Activated T-helper 9 cell treated with anti-CD3 and anti-CD28 coated beads, Interleukin-2, amount 50 U/mL, for 16 hours (primary cell): ENCODE results near the gene HELZ.
"Not testable (repeated sequence)": the region's sequence is repeated elsewhere in the genome, so short reads cannot be mapped to it uniquely, and the experiment has no call there.

Experiments
- DNase-seq: peaks from one replicate; pipeline ENCODE4 v3.0.0-alpha.2; 2020; ENCODE audit warnings: low read depth

Gene HELZ

DNA sequence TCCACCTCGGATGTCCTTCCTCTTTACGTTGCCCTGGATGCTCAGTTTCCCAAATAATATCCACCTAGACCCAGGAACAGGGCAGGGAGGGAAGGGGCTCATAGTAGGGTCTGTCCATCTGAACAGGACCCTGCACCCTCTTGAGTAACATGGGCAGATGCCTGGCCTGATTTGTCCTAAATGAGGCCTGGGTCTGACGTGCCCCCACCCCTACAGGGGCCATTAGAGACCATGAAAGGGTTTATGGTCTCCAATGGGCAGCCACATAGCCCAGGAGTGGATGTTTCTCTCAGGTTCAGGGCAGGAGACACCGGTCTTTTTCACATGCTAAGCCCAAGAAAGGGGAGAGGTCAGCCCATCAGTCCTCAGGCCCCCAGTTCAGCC is 193.8 kb downstream of the HELZ start:
- DNase-seq = no peak

- no peak for DNase-seq
Observed at GRCh38 chr17:67050471-67051154, 194.4 kb downstream of the HELZ start.

DNA sequence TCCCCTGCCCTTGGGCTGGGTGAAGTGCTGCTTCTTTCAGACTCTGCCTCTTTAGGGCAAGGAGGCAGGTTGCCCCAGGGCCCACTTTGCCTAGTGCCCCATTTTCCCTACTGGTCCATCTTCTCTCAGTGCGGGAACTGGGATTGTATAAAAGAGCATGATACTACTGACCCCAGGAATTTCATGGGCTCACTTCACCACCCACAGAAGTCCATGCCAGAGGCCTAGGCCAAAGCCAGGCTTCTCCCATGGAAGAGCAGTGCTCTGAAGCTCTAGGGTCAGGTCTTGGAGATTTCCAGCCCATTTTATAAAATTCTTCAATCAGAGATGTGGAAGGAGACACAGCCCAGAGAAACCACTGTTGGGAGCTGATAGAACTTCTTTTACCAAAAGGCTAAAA is 194.9 kb downstream of the HELZ start:
- DNase-seq = no peak

DNA sequence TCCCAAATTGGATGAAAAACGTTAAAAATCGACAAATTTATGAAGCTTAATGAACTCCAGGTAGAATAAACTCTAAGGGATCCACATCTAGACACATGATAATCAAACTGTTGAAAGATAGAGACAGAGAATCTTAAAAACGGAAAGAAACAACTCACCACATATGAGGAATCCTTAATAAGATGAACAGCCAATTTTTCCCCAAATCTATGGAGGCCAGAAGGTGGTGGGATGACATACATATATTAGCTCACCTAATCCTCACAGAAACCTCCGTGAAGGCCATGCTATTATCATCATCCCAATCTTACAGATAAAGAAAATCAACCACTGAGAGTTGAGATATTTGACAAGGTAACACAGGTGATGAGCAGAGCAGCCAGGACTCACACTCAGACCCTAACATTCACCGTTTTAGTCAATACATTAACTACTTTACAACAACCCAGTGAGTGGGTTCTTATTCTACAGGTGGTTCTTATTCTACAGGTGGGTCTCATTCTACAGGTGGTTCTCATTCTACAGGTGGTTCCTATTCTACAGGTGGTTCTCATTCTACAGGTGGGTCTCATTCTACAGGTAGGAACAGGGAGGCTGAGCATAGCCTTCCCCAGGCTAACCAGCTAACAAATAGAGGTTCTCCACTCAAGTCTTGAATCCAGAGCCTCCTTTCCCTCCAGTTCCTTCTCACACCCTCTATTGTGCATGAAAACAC is 195.8 kb downstream of the HELZ start:
- no peak for DNase-seq

GRCh38 chr17:67047382-67047781 is 197.6 kb downstream of the HELZ start:
- no peak for DNase-seq

DNA sequence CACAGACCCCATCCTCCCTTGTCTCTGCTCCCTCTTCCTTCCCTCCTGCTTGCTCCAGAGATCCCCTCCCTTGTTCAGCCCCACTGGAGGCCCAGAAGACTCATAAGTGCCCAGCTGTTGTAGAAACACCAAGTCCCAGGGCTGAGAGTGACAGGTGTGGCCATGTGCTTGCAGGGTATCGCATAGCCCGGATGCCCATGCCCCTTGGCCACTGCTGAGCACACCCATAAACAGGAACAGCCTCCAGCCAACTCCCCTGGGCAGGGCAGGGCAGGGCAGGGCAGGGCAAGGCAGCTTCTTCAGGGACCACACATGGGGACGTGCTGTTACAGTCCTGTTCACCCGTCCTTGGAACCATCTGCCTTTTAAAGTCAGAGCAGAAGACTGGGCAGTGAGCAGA is 198.6 kb downstream of the HELZ start:
- DNase-seq = no peak

- no peak for DNase-seq
Observed at GRCh38 chr17:67044940-67045339, 200.1 kb downstream of the HELZ start.

- DNase-seq = no peak
Observed at GRCh38 chr17:67044016-67044772, 200.8 kb downstream of the HELZ start, which contains the start of gene CACNG1. Gene CACNG1, plus strand, starts transcription at chr17:67044554. Its CDS starts 107 bp downstream, at chr17:67044661.

DNA sequence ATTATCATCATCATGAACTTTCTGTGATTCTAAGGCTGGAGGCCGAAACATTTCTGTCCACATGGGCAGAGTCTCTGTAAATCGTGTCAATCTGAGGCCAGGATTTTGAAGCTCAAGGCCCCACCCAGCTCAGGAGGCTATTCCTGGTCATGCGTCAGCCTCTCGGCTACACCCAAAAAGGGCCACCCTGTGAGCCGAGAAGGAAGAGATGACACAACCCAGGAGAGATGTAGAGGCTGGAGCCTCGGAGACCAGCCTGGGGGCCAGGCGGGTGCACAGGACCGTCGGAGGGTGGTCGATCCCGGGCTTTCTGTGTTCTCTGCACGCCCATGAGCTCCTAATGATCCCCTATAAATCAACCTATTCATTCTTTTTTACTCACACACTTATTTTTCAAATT is 201.7 kb downstream of the HELZ start:
- DNase-seq = no peak

DNA sequence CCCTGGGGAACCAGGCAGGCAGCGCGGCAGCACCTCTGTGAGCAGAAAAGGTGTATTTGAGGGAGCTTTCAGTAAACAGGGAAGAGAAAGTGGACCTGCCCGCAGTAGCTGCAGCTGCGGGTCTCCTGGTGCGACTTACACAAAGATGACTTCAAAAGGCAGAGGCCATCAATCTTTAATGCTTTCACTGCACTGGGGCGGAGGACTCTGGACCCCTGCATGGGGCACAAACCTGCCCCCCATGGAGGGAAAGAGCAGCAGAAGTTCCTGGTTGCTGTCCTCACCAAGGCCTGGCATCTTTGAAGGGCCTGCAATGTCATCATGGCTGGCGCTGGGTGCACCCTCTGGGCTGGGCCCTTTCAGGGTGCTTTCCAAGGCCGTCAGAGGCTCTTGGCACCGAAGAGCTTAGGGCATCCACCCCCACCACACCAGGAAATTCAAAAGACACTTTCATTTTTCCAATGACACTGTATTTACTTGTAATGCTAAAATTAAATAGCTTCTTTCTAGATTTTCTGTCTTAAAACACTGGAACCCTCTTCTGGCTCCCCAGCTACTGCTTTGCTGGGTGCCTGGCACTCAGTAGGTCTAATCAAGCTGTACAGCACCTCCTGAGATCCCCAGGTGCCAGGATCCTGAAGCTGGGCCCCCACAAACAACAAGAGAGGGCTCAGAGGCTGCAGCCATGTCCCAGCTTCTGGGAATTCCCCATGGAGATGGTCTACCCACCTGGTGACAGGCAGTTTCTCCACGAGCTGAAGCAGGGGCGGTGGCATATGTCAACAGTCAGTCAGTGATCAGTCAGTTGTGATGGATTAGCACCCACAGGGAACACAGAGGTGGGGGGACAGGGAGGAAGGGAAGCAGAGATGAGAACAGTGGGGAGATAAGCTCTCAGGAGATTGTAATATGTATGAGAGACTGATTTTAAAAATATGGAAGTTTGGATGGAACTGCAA is 202.8 kb downstream of the HELZ start:
- no peak for DNase-seq

DNA sequence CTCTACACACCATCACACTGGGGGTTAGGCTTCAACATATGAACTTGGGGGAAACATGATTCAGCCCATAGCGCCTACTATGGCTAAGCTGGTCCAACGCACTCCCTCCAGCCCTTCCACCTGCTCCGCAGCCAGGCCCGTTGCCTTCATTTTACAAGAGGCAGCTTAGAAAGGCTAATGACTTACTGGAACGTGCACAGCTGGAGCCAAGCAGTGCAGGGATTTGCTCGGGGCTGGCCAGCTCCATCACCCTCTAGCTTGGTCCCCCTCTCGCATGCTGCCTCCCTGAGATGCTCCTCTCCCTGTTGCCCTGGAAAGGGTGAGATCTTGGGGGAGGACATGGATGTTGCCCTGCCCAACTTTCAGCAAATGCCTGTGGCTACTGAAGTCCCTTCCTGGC is 203.5 kb downstream of the HELZ start:
- no peak for DNase-seq

DNA sequence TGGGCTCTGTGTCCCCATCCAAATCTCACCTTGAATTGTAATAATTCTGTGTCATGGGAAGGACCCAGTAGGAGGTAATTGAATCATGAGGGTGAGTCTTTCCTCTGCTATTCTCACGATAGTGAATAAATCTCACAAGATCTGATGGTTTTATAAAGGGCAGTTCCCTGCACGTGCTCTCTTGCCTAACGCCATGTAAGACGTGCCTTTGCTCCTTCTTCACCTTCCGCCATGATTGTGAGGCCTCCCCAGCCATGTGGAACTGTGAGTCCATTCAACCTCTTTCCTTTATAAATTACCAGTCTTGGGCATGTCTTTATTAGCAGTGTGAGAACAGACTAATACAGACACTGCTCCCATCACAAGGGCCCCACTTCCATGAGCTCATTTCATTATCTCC is 203.9 kb downstream of the HELZ start:
- DNase-seq = not testable (repeated sequence)

- DNase-seq = no peak
Observed at GRCh38 chr17:67040652-67041051, 204.3 kb downstream of the HELZ start.

- DNase-seq = no peak
Observed at GRCh38 chr17:67038861-67039365, 206.1 kb downstream of the HELZ start.

GRCh38 chr17:67035131-67036083 is 209.6 kb downstream of the HELZ start:
- DNase-seq = no peak

DNA sequence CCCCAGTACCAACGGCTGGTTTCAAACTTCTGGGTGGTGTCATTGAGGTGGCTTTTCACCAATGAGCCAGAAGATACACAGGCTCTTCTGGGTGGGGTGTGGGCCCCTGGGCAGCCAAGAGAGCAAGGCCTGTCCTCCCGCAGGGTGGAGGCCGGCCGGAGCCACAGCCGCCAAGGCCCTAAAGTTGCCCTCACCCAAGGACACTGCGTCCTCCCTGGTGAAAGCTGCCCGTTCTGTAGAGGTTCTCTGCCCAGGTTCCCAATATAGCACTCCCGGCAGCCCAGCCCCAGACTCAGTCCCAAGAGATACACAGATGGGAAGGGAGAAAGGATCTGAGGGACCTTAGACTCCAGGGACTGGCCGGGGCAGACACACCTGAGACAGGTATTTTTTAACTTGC is 211.4 kb downstream of the HELZ start:
- DNase-seq = no peak

- no peak for DNase-seq
Observed at GRCh38 chr17:67032985-67033384, 212.0 kb downstream of the HELZ start.

DNA sequence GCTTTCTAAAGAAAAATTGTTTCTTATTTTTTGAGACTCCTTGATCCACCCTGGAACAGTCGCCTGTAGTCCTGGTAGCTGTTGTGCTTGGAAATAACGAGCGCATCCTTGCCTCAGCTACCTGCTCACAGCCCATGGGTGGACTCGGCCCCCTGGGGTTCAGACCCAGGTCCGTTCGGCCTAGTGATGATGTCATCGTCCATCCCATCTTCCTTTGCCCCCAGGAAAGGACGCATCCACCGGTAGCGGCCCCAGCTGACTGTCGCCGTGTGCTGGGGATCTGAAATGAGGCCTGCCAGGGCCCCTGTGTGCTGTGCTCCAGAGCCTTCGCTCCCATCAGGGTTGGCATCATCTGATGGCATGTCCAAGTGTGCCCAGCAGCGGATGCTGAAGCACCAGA is 212.6 kb downstream of the HELZ start:
- DNase-seq = no peak

DNA sequence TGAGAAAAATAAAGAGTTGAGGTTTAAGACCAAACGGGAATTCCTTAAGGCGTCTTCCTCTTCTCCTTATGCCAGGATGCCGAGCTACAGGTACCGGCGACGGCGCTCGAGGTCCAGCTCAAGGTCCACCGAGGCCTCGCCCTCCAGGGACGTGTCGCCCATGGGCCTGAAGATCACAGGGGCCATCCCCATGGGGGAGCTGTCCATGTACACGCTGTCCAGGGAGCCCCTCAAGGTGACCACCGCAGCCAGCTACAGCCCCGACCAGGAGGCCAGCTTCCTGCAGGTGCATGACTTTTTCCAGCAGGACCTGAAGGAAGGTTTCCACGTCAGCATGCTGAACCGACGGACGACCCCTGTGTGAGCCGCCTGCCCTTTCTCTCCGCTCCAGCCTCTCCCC is 214.4 kb downstream of the HELZ start:
- no peak for DNase-seq

GRCh38 chr17:67027031-67027628 is 217.9 kb downstream of the HELZ start:
- DNase-seq = no peak
